Measurements from ENCODE around the gene PCGF3. TPM values are rescaled to one million over a fixed set of nuclear protein-coding genes. Genes with fewer than 3 reads are reported as not detected.
"Not testable (repeated sequence)": the region's sequence is repeated elsewhere in the genome, so short reads cannot be mapped to it uniquely, and the experiment has no call there.

Gene PCGF3
- total RNA-seq, 4 donors from 2014 or later: 40.0 to 57.6 (median 46.9) TPM

DNA sequence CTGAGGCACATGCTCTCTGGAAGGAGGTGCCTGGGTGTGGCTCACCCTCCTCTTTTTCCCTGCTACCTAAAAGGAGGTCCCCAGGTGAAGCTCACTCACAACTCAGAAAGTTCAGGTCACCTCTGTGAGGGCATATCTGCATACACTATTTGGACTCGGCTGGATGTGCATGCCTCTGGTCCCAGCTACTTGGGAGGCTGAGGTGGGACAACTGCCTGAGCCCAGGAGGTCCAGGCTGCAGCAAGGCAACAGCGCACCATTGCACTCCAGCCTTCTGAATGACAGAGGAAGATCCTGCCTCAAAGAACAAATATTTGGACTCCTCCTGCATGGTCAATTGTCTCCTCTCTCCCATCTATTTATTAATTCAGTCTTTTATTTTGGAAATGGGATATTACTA, 73.9 kb downstream of the PCGF3 start:
- intact Hi-C loops (cut with DNase I): no loop called here
- Histone ChIP-seq H3K4me1 (peaks cover 26 to 80% (median 33%) of the 10 kb centered on the region in 3 donors), H3K4me3 (no peak overlapping the region), H3K27me3 (peaks cover 0 to 2% (median 0%) of the 10 kb centered on the region in 4 donors), H3K36me3 (peaks cover 0 to 52% (median 0%) of the 10 kb centered on the region in 3 donors), H3K9me3 (no peaks in the 10 kb centered on the region), H3K27ac (no peak overlapping the region)
- WGBS, 2 donors: 88 to 95% methylated on average over 2 of the region's 2 CpGs
- no peak for DNase-seq
- TF ChIP-seq, protein P1, sequence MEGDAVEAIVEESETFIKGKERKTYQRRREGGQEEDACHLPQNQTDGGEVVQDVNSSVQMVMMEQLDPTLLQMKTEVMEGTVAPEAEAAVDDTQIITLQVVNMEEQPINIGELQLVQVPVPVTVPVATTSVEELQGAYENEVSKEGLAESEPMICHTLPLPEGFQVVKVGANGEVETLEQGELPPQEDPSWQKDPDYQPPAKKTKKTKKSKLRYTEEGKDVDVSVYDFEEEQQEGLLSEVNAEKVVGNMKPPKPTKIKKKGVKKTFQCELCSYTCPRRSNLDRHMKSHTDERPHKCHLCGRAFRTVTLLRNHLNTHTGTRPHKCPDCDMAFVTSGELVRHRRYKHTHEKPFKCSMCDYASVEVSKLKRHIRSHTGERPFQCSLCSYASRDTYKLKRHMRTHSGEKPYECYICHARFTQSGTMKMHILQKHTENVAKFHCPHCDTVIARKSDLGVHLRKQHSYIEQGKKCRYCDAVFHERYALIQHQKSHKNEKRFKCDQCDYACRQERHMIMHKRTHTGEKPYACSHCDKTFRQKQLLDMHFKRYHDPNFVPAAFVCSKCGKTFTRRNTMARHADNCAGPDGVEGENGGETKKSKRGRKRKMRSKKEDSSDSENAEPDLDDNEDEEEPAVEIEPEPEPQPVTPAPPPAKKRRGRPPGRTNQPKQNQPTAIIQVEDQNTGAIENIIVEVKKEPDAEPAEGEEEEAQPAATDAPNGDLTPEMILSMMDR (IDR thresholded peaks at IDR 0.05): no peak
- no peak for TF ChIP-seq POLR2A (IDR thresholded peaks at IDR 0.05)

DNA sequence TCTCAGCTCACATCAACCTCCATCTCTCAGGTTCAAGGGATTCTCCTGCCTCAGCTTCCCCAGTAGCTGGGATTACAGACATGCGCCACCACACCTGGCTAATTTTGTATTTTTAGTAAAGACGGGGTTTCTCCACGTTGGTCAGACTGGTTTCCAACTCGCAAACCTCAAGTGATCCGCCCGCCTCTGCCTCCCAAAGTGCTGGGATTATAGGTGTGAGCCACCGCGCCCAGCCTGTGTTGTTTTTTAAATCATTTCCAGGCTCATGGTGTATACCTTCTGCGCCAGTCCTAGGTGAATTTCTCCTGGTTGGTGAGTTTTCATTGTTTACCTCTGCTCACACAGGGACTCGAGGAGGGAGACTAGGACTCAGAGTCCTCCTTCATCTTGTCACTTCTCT, 74.6 kb downstream of the PCGF3 start:
- peaks cover 0 to 45% (median 0%) of the 10 kb centered on the region in 3 donors for H3K36me3 ChIP-seq
- H3K4me3 ChIP-seq: peak overlapping the region; percentile 77 to 100 (median 99)
- 64 to 68% methylated on average over 8 to 10 of the region's 10 CpGs for WGBS, 2 donors
- peaks cover 29 to 80% (median 33%) of the 10 kb centered on the region in 3 donors for H3K4me1 ChIP-seq
- DNase-seq; H3K9me3 ChIP-seq; intact Hi-C loops (cut with DNase I); H3K27me3 ChIP-seq: not testable (repeated sequence)
- H3K27ac ChIP-seq: peak overlapping the region; percentile 90 to 98 (median 95)

DNA sequence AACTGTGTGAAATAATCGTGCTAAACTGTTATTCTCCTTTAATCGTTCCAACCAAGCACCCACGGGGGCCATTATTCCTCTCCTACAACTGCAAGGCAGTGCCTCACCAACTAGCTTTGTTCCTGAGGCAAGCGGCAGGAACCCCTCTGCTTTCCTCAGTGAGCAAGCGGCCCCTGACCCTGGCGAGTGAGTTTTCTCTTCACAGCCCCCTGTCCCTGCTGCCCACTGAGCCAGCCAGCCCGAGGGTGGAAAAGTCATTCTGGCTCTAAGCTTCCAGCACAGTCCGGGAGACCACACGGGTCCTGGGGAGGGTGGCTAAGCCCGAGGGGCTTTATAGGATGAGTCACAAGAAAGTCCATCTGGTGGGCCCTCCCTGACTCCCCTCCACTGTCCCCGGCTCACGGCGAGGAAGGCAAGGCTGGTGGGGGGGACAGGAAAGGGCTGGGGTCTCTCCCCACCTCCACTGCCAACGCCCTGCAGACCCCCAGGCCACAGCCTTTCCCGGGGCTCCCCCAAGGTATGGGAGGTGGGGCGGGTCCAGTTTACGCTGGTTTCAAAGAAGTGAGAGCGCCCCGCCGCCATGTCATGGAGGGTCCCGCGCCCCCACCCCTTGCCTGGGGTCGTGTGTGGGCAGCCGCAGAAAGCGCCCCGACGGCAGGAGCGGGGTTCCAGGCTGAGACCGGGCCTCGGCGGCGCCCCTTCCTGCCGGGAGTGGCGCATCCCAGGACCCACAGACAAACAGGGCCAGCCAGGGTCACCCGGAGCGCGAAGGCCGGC, 75.3 kb downstream of the PCGF3 start:
- TF ChIP-seq, protein P1 (IDR thresholded peaks at IDR 0.05): no peak
- no peak for TF ChIP-seq POLR2A (IDR thresholded peaks at IDR 0.05)
- peaks cover 0 to 15% (median 5%) of the 10 kb centered on the region in 4 donors for H3K27me3 ChIP-seq
- WGBS, 2 donors: 4 to 5% methylated on average over 13 to 20 of the region's 38 CpGs
- peak overlapping the region; percentile 90 to 98 (median 95) for H3K27ac ChIP-seq
- H3K4me3 ChIP-seq: peak overlapping the region; percentile 77 to 100 (median 99)
- H3K4me1 ChIP-seq: peaks cover 36 to 80% (median 40%) of the 10 kb centered on the region in 3 donors
- H3K9me3 ChIP-seq: no peaks in the 10 kb centered on the region
- intact Hi-C loops (cut with DNase I): no loop called here
- H3K36me3 ChIP-seq: peaks cover 0 to 38% (median 0%) of the 10 kb centered on the region in 3 donors
- no peak for DNase-seq

DNA sequence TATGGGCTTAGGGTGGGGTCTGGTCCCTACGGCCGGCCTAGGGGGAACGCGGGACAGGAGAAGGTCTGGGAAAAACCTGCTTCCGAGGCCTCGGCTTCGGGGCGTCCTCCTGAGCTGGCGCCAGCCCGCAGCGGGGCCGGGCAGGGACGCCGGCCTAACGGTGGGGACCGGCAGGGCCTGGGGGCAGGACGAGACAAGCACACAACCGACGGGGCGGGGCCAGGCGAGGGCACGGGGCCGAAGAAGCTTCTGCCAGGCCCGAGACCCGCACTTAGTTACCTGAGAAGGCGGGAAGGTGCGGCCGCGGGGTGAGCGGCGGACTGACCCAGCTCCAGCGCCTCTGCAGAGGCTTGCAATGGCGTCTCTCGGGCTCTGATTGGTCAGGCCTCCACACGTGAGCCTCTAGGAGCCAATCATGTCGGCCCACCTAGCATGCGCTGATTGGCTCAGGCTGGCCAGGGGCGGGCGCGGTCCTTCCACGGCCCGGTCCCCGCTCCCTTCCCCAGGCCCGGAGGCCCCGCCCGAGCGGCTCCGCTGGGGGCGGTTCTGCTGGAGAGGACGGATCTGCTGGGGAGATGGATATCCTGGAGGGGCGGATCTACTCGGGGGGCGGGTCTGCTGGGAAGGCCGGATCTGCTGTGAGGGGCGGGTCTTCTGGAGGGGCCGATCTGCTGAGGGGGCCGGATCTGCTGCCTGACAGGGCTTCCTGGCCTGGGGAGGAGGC, 76.0 kb downstream of the PCGF3 start:
- Histone ChIP-seq H3K27ac (peak overlapping the region; percentile 94 to 98 (median 96)), H3K27me3 (peaks cover 0 to 23% (median 8%) of the 10 kb centered on the region in 4 donors), H3K36me3 (peaks cover 0 to 31% (median 0%) of the 10 kb centered on the region in 3 donors), H3K9me3 (no peaks in the 10 kb centered on the region), H3K4me3 (peak overlapping the region; percentile 77 to 100 (median 99)), H3K4me1 (peaks cover 43 to 80% (median 47%) of the 10 kb centered on the region in 3 donors)
- intact Hi-C loops (cut with DNase I): no loop called here
- DNase-seq: peak; percentile 96
- TF ChIP-seq, protein P1 (IDR thresholded peaks at IDR 0.05): peak in 1 of 6 experiments; percentile 4
- TF ChIP-seq POLR2A (IDR thresholded peaks at IDR 0.05): peak in 3 of 4 donors; percentile 81 to 97 (median 92)
- 0% methylated on average over 6 of the region's 57 CpGs; no CpG with 5 or more reads in 1 of the 2 donors for WGBS, 2 donors

DNA sequence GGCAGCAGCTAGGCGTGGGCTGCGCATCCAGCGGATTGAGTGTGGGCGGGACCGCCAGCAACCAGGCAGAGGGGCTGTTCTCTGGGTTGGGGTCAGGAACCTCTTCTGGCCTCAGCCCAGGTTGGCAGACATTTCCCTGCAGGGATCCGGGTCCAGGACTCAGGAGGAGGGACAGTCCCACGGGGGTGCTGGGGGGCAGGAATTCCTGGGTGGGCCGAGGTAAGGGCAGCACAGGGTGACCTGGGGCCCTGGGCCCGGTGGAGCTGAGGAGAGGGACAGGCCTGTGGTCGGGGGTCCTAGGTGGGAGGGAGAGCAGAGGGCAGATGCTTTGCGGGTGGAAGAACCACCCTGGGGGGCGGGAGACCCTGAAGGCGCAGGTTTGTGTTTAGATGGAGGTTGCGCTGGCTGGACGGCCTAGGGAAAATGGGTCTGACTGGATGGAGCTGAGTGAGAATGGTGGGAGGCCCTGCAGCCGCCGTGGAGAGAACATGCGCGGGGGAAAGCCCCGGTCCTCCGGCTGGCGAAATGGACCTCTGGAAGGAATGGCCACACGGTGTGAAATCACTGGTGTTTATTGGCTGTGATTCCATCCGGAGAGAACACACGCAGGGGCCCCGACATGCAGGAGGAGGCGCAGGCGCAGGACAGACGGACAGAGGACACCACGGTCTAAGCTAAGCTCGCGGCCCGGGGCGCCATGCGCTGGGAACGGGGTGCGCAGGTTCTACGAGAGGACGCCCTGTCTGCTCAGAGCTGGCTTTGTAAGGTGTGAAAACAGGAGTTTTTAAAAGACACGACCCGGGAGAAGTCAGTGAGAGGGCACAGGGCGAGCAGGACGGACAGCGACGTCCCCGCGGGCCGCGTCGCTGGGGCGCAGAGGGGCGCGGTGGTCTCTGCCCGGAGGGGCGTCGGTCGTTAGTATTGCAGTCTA, 79.0 kb downstream of the PCGF3 start:
- H3K9me3 ChIP-seq: no peaks in the 10 kb centered on the region
- H3K36me3 ChIP-seq: peaks cover 0 to 2% (median 0%) of the 10 kb centered on the region in 3 donors
- H3K27ac ChIP-seq: peak overlapping the region in 1 of 4 donors; percentile 80
- H3K4me3 ChIP-seq: peak overlapping the region in 1 of 4 donors; percentile 53
- peaks cover 0 to 53% (median 9%) of the 10 kb centered on the region in 4 donors for H3K27me3 ChIP-seq
- intact Hi-C loops (cut with DNase I): no loop called here
- no peak for TF ChIP-seq POLR2A (IDR thresholded peaks at IDR 0.05)
- TF ChIP-seq, protein P1 (IDR thresholded peaks at IDR 0.05): no peak
- H3K4me1 ChIP-seq: peaks cover 44 to 80% (median 49%) of the 10 kb centered on the region in 3 donors
- 73 to 83% methylated on average over 32 to 50 of the region's 57 CpGs for whole genome bisulfite sequencing, 2 donors
- DNase-seq: no peak
